HG03025 (cell line): ENCODE results near the gene MAP1LC3A.
"Not testable (repeated sequence)": the region's sequence is repeated elsewhere in the genome, so short reads cannot be mapped to it uniquely, and the experiment has no call there.

Experiments used
- ATAC-seq: cut with Tn5 transposase; IDR thresholded peaks from one replicate; pipeline ENCODE4 v1.9.1; 2021; ENCODE audit warnings: mild to moderate bottlenecking, moderate library complexity; ENCODE audit not compliant: unreplicated experiment, low FRiP score

The MAP1LC3A gene

DNA sequence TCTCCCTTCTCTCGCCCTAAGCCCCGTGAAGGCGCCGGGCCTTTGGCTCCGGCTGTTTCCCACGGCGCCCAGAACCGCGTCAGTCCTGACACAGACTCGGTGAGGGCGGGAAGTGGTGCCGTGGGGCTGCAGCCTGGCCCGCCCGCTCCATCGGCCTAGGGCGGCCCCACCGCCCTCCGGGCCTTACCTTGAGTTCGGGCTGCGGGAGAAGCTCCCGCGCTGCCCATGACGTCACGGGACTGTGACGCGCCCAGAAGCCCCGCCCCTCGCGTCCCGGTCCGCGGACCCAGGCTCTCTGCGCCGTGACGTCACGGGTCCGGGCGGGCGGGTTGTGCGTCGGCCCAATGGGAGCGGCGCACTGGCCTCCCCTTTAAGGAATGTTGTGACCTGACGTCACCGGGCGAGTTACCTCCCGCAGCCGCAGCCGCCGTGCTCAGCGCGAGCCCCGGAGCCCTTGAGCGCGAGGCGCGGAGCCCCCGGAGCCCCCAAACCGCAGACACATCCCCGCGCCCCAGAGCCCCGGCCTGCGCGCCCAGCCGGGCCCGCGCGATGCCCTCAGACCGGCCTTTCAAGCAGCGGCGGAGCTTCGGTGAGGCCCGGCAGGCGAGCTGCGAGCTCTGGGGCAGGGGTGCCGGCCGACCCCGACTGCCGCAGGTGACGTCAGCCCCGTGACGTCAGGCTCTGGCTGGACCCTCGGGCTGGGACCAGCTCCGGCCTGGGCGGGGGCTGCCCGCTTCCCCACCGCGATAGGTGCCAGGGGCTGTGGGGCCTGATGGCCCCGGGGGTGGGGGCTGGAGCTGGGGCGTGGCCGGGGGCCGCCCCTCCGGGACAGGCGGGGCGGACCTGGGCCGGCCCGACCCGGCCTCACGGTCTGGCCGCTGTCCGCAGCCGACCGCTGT is at the start of gene MAP1LC3A:
TSS of gene MAP1LC3A (plus strand) at position 399 of the 899 bp plus-strand sequence. CDS start at position 550, 151 bp downstream.
- peak; percentile 45 for ATAC-seq

DNA sequence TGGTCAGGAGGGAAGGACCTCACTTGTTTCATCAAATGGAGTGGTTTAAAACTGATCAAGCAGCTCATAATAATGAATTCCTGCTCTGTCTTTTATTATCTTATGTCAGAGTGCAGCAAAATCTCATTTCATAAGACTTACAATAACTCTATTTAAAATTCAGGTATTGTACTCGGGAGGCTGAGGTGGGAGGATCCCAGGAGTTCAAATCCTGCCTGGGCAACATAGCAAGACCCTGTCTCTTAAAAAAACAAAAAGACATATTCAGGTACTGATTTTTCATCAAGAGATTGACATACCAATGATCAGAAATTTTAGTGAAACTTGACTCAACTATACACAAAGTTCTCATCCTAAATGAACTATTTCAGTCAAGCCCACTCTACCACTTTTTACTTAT is 47.9 kb upstream of the MAP1LC3A start:
- no peak for ATAC-seq

- no peak for ATAC-seq
Measured at GRCh38 chr20:34511891-34512265, 46.6 kb upstream of the MAP1LC3A start.

DNA sequence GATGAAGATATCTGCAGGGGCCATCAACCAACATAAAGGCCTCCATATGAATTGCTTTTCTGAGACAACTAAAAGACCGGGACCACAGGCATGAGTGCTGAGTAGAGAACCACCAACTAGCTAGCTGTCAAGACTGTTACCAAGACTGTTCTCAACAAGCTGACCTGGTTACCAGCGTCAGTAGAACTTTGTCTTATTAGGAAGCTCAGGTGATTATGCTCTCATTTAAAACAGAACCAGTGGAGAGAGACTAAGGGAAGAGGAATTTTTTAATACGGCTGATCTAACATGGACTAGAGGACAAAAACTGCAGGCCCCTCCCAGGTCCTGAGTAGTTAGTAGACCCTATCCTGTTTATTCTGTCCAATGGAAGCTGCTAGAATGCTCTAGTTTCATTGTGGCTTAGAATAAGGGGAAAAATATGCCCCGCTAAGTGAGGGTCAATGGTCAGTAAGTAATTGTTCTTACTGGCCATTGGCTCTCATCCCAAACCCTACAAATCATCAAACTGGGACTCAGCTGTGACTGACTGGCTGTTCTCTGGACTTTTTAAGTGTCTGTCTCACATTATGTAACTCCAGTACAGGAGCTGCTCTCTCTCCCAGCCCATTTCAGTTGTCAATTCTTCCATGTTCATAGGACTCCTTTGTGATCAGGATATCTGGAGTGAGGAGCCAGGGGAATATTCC is 46.1 kb upstream of the MAP1LC3A start:
- no peak for ATAC-seq

DNA sequence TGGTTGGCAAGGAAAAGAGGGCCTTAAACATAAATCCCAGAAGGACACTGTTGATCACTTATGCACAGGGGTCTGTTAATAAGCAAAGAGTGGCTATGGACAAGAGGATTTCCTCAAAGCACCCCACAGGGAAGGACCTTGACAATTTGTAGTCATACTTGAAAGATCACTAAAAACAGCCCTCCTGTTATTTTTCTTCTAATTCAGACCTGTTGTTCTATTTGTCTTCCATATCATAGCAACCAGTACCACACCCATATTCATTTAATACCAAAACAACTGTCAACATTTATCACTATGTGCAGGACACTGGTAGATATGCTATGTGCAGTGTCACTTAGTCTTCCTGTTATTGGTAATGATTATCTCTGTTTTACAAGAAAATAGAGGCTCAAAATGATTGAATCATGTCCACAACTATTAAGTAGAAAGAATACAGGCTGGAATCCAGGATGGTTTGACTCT is 45.5 kb upstream of the MAP1LC3A start:
- ATAC-seq = no peak

- ATAC-seq = not testable (repeated sequence)
Measured at GRCh38 chr20:34514034-34514433, 44.5 kb upstream of the MAP1LC3A start.

DNA sequence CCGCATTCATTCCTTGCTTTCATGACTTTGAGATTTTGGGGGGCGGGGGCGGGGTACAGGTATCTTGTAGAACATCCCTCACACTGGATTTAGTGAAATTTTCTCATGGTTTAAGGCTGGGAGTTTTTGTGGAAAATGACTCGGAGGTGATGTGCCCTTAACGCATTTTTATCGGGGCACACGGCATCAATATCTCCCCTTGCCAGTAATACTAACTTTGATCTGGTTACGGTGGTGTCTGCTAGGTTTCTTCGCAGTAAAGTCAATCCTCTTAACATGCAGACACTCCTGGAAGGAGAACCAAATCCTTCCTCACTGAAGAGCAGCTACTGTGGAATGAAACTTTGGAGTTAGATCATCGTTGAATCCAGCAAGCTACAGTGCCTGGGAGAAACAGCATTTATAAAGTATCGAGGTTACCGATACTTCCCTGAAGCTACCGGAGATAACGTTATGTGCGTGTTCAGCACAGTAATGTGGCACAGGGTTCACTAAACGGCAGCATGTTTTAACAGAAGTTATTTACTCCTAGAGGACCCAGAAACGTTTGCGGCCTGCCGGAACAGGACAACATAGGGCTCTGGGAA is 43.5 kb upstream of the MAP1LC3A start:
- ATAC-seq = no peak

DNA sequence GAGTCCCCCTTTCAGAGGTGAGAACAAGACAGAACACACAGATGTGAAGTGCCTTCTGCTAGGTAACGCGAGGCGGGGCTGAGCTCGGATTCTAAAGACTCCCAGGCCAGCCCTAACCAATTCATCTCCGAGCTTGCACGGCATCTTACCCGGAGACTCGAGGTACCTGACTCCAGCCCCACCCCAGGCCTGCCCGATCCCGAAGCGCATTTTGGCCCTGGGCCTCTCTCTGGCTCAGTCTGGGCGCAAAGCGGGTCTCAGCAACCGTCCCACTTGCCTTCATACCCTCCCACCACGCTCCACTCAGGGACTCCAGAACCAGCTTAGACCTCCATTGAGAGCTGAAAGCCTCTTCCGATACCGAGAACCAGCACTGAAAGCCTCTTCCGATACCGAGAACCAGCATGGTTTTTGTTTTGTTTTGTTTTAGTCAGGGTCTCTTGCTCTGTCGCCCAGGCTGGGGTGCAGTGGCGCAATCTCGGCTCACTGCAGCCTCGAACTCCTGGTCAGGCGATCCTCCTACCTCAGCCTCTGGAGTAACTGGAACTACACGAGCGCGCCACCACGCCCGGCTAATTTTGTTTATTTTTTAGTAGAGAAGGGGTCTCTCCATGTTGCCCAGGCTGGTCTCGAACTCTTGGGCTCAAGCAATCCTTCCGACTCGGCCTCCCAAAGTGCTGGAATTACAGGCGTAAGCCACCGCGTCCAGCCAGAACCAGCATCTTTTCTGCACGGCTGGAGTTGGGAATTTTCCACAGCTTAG is 42.9 kb upstream of the MAP1LC3A start:
- peak; percentile 53 for ATAC-seq

- ATAC-seq = peak; percentile 69
Measured at GRCh38 chr20:34516247-34517113, 42.0 kb upstream of the MAP1LC3A start, which contains the start of gene DYNLRB1. Gene DYNLRB1, plus strand, starts transcription at chr20:34516422. Its CDS starts 37 bp downstream, at chr20:34516459.

DNA sequence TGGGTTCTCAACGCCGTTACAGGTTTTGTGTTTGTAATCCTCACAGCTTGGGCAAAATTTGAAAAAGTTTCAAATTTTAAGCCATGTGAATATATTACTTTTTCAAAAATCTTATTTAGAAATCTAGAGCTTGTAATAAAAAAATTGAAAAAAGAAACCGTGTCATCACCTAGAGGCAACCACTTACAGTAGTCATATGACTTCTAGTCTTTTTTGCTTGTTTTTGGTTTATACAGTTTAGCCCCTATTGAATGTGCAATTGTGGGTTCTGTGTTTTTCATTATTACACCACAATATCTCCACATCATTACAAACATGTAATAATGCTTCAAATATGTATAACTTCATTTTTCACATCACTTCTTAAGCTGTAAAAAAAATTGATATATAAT is 41.4 kb upstream of the MAP1LC3A start:
- ATAC-seq = no peak

DNA sequence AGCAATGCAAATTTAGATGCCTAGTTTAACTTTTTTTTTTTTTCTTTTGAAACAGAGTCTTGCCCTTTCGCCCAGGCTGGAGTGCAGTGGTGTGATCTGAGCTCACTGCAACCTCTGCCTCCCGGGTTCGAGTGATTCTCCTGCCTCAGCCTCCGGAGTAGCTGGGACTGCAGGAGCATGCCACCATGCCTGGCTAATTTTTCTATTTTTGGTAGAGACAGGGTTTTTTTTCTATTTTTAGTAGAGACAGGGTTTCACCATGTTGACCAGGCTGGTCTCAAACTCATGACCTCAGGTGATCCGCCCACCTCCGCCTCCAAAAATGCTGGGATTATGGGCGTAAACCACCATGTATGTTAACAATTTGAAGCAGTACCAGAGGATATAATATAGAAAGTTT is 39.7 kb upstream of the MAP1LC3A start:
- ATAC-seq = not testable (repeated sequence)

- not testable (repeated sequence) for ATAC-seq
Measured at GRCh38 chr20:34519841-34520240, 38.7 kb upstream of the MAP1LC3A start.

GRCh38 chr20:34522969-34523871 is 35.3 kb upstream of the MAP1LC3A start:
- ATAC-seq = no peak

DNA sequence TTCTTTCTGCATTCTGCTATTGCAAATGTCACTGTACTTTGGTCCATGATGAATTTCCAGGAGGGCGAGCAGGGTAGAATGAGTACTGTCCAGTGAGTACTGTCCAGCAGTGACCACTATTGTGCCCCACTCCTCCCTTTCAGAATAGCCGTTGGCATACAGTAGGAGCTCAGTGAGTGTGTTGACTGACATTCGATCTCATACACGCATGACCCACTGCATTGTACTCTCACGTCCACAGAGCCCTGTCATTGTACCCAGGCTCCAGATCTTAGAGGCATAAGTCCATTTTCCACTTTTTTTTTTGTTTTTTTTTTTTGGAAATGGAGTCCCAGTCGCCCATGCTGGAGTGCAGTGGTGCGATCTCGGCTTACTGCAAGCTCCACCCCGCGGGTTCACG is 34.1 kb upstream of the MAP1LC3A start:
- ATAC-seq = no peak

- ATAC-seq = no peak
Measured at GRCh38 chr20:34525342-34525708, 33.2 kb upstream of the MAP1LC3A start.

DNA sequence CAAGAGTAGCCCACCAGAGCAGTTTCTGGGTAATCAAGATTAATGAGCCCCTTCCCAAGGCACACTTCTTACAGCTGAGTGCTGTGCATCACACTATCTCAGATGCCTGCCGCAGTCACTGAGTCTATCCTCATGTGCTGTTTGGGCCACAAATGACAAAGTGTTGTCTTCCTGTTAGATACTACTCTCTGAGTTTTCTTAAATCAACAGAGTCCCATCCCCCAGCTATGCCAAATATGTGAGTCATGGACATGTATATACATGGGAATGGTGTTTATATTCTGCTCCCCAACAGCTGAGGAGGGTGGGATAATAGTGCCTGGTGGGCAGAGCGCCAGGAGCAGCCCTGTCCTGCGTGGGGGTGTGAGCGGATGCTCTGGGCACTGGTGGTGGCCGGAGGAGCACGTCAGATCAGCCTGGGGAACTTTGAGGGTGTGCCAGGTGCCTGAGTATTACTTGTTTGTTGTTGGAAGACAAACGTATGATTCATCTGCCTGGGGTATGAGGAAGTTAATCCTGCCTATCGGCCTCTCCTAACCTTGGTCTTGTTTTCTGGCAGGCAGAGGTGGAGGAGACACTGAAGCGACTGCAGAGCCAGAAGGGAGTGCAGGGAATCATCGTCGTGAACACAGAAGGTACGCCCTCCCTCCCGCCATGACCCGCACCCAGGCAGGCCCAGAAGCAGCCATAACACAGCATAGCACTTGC is 32.7 kb upstream of the MAP1LC3A start:
- no peak for ATAC-seq

DNA sequence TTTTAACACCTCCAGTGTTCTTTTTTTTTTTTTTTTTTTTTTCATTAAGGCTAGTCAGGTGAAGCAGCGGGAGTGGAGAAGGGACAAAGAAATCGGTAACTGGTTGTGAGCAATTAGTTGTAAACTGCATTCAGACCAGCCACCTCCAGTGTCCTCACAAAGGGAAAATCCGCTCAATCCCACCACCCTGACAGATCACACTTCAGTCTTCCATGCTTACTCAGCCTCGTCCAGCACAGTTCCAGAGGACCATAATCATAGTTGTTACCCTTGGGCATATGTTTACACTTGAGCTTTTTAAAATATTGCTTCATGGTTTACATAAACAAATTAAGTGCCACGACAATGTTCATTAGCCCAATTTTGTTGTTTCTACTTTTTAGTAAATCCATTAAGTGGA is 32.1 kb upstream of the MAP1LC3A start:
- no peak for ATAC-seq

GRCh38 chr20:34527016-34527415 is 31.5 kb upstream of the MAP1LC3A start:
- no peak for ATAC-seq
